Retinal pigment epithelial cell (primary cell): ENCODE data around the gene ZNF148.

Source experiments
- DNase-seq: peaks from one replicate; pipeline ENCODE4 v3.0.0-alpha.2; 2010; ENCODE audit warnings: low read depth
- H3K4me3 ChIP-seq: 2 replicates; pipeline ENCODE4 v1.5.1; 2011; ENCODE audit warnings: mild to moderate bottlenecking, low read length, control low read depth, moderate library complexity
- CTCF ChIP-seq: conservative IDR thresholded peaks from 2 replicates; pipeline ENCODE4 v1.5.1; 2011; ENCODE audit warnings: low read depth, low read length, control low read depth, inconsistent platforms

Gene ZNF148

GRCh38 chr3:125267460-125267859 lies 107.7 kb downstream of the ZNF148 start:
- no peak for DNase-seq
- no peak for TF ChIP-seq CTCF

GRCh38 chr3:125266971-125267370 lies 108.2 kb downstream of the ZNF148 start:
- H3K4me3 ChIP-seq: no peak overlapping the region
- no peak for DNase-seq
- TF ChIP-seq CTCF: no peak

More at GRCh38 chr3:125267460-125267859, 107.7 kb downstream of the ZNF148 start:
- H3K4me3 ChIP-seq: no peak overlapping the region

GRCh38 chr3:125262161-125262560 lies 113.0 kb downstream of the ZNF148 start:
- H3K4me3 ChIP-seq: no peak overlapping the region
- no peak for TF ChIP-seq CTCF
- DNase-seq: no peak

- no peak for DNase-seq
- TF ChIP-seq CTCF: no peak
- H3K4me3 ChIP-seq: no peak overlapping the region
These were observed 114.1 kb downstream of the ZNF148 start for GRCh38 chr3:125261031-125261430.

GRCh38 chr3:125260158-125260557 lies 115.0 kb downstream of the ZNF148 start:
- DNase-seq: no peak
- no peak overlapping the region for H3K4me3 ChIP-seq
- TF ChIP-seq CTCF: no peak

- DNase-seq: no peak
- no peak overlapping the region for H3K4me3 ChIP-seq
- no peak for TF ChIP-seq CTCF
These were observed 117.6 kb downstream of the ZNF148 start for GRCh38 chr3:125257536-125257935.

GRCh38 chr3:125256675-125257074 lies 118.5 kb downstream of the ZNF148 start:
- H3K4me3 ChIP-seq: no peak overlapping the region
- TF ChIP-seq CTCF: no peak
- no peak for DNase-seq
